Fibroblast of mammary gland (primary cell): ENCODE measurements around the gene CD24.

Source experiments
- DNase-seq: peaks from one replicate; pipeline ENCODE4 v3.0.0-alpha.2; 2010; ENCODE audit warnings: low read depth
- H3K4me3 ChIP-seq: 2 replicates; pipeline ENCODE4 v1.5.1; 2011; ENCODE audit warnings: low read depth, mild to moderate bottlenecking, low read length, moderate library complexity; ENCODE audit not compliant: control insufficient read depth
- CTCF ChIP-seq: conservative IDR thresholded peaks from 2 replicates; pipeline ENCODE4 v1.5.1; 2011; ENCODE audit warnings: low read depth, low read length, inconsistent platforms; ENCODE audit not compliant: control insufficient read depth, insufficient read depth

CD24 gene

GRCh38 chr6:106922626-106923025 lies 51.9 kb downstream of the CD24 start:
- TF ChIP-seq CTCF: no peak
- no peak for DNase-seq
- no peak overlapping the region for H3K4me3 ChIP-seq
